Progenitor cell of endocrine pancreas (in vitro differentiated cells): ENCODE results near the gene PIK3R4. TPM values are rescaled to one million over a fixed set of nuclear protein-coding genes. Genes with fewer than 3 reads are reported as not detected.

ENCODE experiments used
- DNase-seq: peaks from one replicate; pipeline ENCODE4 v3.0.0; 2021; ENCODE audit warnings: low spot score; ENCODE audit not compliant: unreplicated experiment
- H3K27ac Mint-ChIP-seq: 2 replicates; pipeline ENCODE4 v1.8.0; 2021; ENCODE audit warnings: mild to moderate bottlenecking, moderate library complexity, mixed read lengths
- H3K27me3 Mint-ChIP-seq: 2 replicates; pipeline ENCODE4 v1.8.0; 2021; ENCODE audit warnings: mixed read lengths
- H3K36me3 Mint-ChIP-seq: 2 replicates; pipeline ENCODE4 v1.8.0; 2022; ENCODE audit warnings: mixed read lengths; ENCODE audit not compliant: insufficient read depth
- H3K4me1 Mint-ChIP-seq: 2 replicates; pipeline ENCODE4 v1.8.0; 2021; ENCODE audit warnings: low read depth, mixed read lengths
- H3K4me3 Mint-ChIP-seq: 2 replicates; pipeline ENCODE4 v1.8.0; 2021; ENCODE audit warnings: low read depth, mild to moderate bottlenecking, moderate library complexity, mixed read lengths
- H3K9me3 Mint-ChIP-seq: 2 replicates; pipeline ENCODE4 v1.8.0; 2021; ENCODE audit warnings: low read depth, mixed read lengths
- total RNA-seq: library from RNA; stranded (reverse); gene quantifications from 2 replicates; pipeline ENCODE4 v1.2.1, GENCODE V29; 2021
- TF ChIP-seq, protein P1 (sequence below): fragments of 200-600 bp; sonication (generic); IDR thresholded peaks from one replicate; pipeline ENCODE4 v1.5.0; 2021; ENCODE audit warnings: antibody characterized with exemption, mild to moderate bottlenecking; ENCODE audit not compliant: unreplicated experiment

The PIK3R4 gene
- total RNA-seq, 1 donor from 2014 or later = 32.2 TPM

DNA sequence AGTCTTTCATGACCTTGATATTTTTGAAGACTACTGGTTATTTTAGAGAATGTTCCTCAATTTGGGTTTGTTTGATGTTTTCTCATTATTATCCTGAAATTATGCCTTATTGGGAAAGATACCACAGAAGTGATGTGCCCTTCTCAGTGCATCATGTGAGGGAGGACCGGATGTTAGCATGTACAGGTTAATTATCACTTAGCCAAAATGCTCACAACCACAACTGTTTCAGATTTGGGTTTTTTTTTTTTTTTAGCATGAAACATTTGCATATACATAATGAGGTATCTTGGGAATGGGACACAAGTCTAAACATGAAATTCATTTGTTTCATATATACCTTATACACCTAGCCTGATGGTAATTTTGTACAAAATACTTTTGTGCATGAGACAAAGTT is 59.8 kb downstream of the PIK3R4 start:
- H3K4me3 Mint-ChIP-seq = no peak overlapping the region
- no peaks in the 10 kb centered on the region for H3K4me1 Mint-ChIP-seq
- no peaks in the 10 kb centered on the region for H3K27me3 Mint-ChIP-seq
- DNase-seq = no peak
- no peak overlapping the region for H3K27ac Mint-ChIP-seq
- TF ChIP-seq, protein P1, sequence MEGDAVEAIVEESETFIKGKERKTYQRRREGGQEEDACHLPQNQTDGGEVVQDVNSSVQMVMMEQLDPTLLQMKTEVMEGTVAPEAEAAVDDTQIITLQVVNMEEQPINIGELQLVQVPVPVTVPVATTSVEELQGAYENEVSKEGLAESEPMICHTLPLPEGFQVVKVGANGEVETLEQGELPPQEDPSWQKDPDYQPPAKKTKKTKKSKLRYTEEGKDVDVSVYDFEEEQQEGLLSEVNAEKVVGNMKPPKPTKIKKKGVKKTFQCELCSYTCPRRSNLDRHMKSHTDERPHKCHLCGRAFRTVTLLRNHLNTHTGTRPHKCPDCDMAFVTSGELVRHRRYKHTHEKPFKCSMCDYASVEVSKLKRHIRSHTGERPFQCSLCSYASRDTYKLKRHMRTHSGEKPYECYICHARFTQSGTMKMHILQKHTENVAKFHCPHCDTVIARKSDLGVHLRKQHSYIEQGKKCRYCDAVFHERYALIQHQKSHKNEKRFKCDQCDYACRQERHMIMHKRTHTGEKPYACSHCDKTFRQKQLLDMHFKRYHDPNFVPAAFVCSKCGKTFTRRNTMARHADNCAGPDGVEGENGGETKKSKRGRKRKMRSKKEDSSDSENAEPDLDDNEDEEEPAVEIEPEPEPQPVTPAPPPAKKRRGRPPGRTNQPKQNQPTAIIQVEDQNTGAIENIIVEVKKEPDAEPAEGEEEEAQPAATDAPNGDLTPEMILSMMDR = no peak
- peaks cover 13% of the 10 kb centered on the region for H3K36me3 Mint-ChIP-seq
- no peaks in the 10 kb centered on the region for H3K9me3 Mint-ChIP-seq

- TF ChIP-seq, protein P1 = no peak
- Mint-ChIP-seq H3K27ac (no peak overlapping the region), H3K9me3 (no peaks in the 10 kb centered on the region), H3K4me3 (no peak overlapping the region), H3K27me3 (no peaks in the 10 kb centered on the region), H3K4me1 (peaks cover 4% of the 10 kb centered on the region), H3K36me3 (peaks cover 13% of the 10 kb centered on the region)
- no peak for DNase-seq
Measured at GRCh38 chr3:130682131-130682530, 64.5 kb downstream of the PIK3R4 start.

DNA sequence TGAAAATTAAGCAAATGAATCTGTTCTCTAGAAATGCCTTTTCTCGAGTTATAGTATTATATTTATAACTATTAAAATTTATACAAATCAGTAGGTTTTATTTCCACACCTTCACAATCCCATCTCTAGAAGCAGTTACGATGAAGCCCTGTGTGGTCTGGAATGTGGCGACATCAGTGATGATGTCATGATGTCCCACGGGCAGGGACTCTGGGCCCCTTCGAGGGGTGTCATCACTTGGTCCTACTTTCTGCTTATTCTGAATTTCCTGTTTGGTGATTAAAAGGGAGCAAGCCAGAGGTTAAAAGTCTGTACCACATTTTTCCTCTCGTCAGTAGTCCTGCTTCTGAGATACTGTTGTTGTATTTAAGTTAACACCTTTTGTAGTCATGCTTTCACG is 67.4 kb downstream of the PIK3R4 start:
- Mint-ChIP-seq H3K27ac (no peak overlapping the region), H3K9me3 (no peaks in the 10 kb centered on the region), H3K36me3 (peaks cover 13% of the 10 kb centered on the region), H3K4me1 (peaks cover 6% of the 10 kb centered on the region), H3K4me3 (no peak overlapping the region), H3K27me3 (no peaks in the 10 kb centered on the region)
- TF ChIP-seq, protein P1 = no peak
- DNase-seq = no peak

DNA sequence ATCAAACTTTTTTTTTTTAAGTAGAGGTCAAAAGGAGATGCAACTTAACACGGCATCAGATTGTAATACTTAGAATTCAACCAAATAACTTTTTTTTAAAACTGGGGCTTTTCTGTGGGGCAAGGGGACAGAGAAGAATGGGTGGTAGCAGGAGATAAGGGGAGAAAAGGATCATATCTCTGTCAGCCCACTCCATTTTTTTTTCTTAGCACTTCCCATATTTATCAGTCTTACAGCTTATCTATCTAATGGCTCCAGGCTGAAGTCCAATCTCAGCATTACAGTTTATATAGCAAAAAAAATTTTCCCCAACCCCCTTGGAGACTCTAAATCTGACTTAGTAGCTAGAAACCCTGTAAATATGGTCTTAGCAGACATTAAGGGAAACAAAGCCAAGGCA is 69.3 kb downstream of the PIK3R4 start:
- Mint-ChIP-seq H3K4me3 (no peak overlapping the region), H3K27ac (no peak overlapping the region), H3K4me1 (peaks cover 6% of the 10 kb centered on the region), H3K36me3 (peaks cover 8% of the 10 kb centered on the region), H3K9me3 (no peaks in the 10 kb centered on the region), H3K27me3 (no peaks in the 10 kb centered on the region)
- TF ChIP-seq, protein P1 = no peak
- no peak for DNase-seq

GRCh38 chr3:130671545-130672312 is 74.9 kb downstream of the PIK3R4 start:
- peaks cover 6% of the 10 kb centered on the region for H3K36me3 Mint-ChIP-seq
- H3K4me3 Mint-ChIP-seq = no peak overlapping the region
- H3K4me1 Mint-ChIP-seq = peaks cover 1% of the 10 kb centered on the region
- no peak for DNase-seq
- TF ChIP-seq, protein P1 = no peak
- no peaks in the 10 kb centered on the region for H3K27me3 Mint-ChIP-seq
- H3K27ac Mint-ChIP-seq = no peak overlapping the region
- H3K9me3 Mint-ChIP-seq = no peaks in the 10 kb centered on the region
